Small intestine (tissue), 7 donors: ENCODE data around the gene KLC1. TPM values are rescaled to one million over a fixed set of nuclear protein-coding genes. Genes with fewer than 3 reads are reported as not detected.

Experiments used
- DNase-seq, 2 donors: peaks; one replicate each; pipeline versions ENCODE4 v3.0.0 to v3.0.0-alpha.2; 2013
- FAIRE-seq: peaks from 2 replicates; lab custom pipeline; 2012; peaks lifted over from hg19 to GRCh38; lab: Jason Lieb, UNC
- H3K27ac ChIP-seq, 3 donors: one replicate each; pipeline ENCODE4 v1.5.1; 2013; ENCODE audit warnings: low read length in 2 of 3, mild to moderate bottlenecking in 2 of 3, control low read depth in 1 of 3, inconsistent platforms in 1 of 3, low read depth in 1 of 3, moderate library complexity in 1 of 3
- H3K27me3 ChIP-seq, 3 donors: one replicate each; pipeline ENCODE4 v1.6.1; 2013; ENCODE audit warnings: low read length in 3 of 3, inconsistent platforms in 1 of 3; ENCODE audit not compliant: control insufficient read depth in 3 of 3, insufficient read depth in 3 of 3
- H3K36me3 ChIP-seq, 3 donors: one replicate each; pipeline ENCODE4 v1.6.1; 2013; ENCODE audit warnings: low read length in 3 of 3, inconsistent platforms in 1 of 3, low read depth in 1 of 3, mild to moderate bottlenecking in 1 of 3, moderate library complexity in 1 of 3; ENCODE audit not compliant: control insufficient read depth in 3 of 3, insufficient read depth in 2 of 3
- H3K4me1 ChIP-seq, 3 donors: one replicate each; pipeline ENCODE4 v1.6.1; 2013; ENCODE audit warnings: low read length in 2 of 3, inconsistent platforms in 1 of 3, low read depth in 1 of 3, mild to moderate bottlenecking in 1 of 3, moderate library complexity in 1 of 3; ENCODE audit not compliant: control insufficient read depth in 3 of 3, insufficient read depth in 2 of 3
- H3K4me3 ChIP-seq, 3 donors: one replicate each; pipeline ENCODE4 v1.5.1; 2013; ENCODE audit warnings: low read length in 3 of 3, control low read depth in 1 of 3, inconsistent platforms in 1 of 3, low read depth in 1 of 3, mild to moderate bottlenecking in 1 of 3, moderate library complexity in 1 of 3
- H3K9me3 ChIP-seq, 2 donors: one replicate each; pipeline ENCODE4 v1.6.1; 2013; ENCODE audit warnings: low read depth in 1 of 2, low read length in 1 of 2; ENCODE audit not compliant: control insufficient read depth in 2 of 2, insufficient read depth in 1 of 2
- WGBS, 3 donors: extraction: QIAGEN DNeasy Blood & Tissue Kit; methylation state at CpG; one replicate each; pipeline ENCODE4 v1.1.7; 2013; 5-methylcytosine and 5-hydroxymethylcytosine counted together
- polyA plus RNA-seq, 4 donors: library from polyadenylated mRNA; stranded (reverse) in 3 of 4; unstranded in 1 of 4; fragments of 200-250 nt in 3 of 4; fragments of 120-200 nt in 1 of 4; gene quantifications; one replicate each; pipeline versions ENCODE4 v1.2.1 to v1.2.3, GENCODE V29; 2013
- donor health status: healthy with polysubstance abuse.
- donor health status: control.
- donor health status: control.
- donor health status: Bipolar disorder and iron deficiency.
- donor health status: healthy.

Gene KLC1
- polyA plus RNA-seq, 4 donors: 45.9 to 74.4 (median 67.4) TPM

DNA sequence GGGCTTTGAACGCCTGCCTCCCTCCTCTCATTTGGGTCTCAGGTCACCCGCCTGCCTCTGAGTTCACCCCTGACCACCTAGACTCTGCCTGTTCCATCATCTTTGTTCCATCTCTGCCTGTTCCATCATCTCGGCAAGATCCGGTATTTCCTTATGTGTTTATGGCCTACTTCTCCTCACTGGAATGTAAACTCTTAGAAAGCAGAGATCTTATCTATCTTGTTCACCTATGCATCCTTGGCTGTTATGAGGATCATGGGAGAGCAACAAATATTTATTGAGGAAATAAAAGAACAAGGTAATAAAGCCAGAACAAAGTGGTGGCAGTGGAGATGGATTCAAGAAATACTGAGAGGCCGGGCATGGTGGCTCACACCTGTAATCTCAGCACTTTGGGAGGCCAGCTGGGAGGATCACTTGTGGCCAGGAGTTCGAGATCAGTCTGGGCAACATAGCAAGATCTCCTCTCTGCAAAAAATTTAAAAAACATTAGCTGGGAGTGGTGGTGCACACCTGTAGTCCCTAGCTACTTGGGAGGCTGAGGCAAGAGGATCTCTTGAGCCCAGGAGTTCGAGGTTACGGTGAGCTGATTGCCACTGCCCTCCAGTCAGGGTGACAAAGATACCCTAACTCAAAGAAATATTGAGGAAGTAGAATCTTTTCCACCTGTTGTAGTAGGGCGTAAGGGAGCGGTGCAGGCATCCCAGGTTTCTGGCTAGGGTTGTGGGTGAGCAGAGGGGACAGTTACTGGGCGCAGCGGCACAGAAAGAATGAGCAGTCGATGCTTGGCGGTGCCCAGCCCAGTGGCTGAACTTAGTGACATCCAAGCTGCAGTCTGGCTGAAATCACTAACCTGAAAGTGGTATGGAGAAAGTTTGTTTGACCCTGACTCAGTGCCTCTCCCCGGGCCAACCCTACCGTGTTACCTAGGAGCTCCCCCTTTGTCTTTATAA, 1.7 kb upstream of the KLC1 start:
- H3K4me1 ChIP-seq: peaks cover 2 to 10% (median 3%) of the 10 kb centered on the region in 3 donors
- H3K4me3 ChIP-seq: no peak overlapping the region
- H3K27me3 ChIP-seq: no peaks in the 10 kb centered on the region
- FAIRE-seq (no peak), DNase-seq (peak; percentile 33 to 76)
- H3K36me3 ChIP-seq: peaks cover 0 to 13% (median 0%) of the 10 kb centered on the region in 3 donors
- 73 to 87% (median 79%) methylated on average over 16 of the region's 16 CpGs for WGBS, 3 donors
- H3K9me3 ChIP-seq: no peaks in the 10 kb centered on the region
- H3K27ac ChIP-seq: peak overlapping the region in 2 of 3 donors; percentile 89 to 98

DNA sequence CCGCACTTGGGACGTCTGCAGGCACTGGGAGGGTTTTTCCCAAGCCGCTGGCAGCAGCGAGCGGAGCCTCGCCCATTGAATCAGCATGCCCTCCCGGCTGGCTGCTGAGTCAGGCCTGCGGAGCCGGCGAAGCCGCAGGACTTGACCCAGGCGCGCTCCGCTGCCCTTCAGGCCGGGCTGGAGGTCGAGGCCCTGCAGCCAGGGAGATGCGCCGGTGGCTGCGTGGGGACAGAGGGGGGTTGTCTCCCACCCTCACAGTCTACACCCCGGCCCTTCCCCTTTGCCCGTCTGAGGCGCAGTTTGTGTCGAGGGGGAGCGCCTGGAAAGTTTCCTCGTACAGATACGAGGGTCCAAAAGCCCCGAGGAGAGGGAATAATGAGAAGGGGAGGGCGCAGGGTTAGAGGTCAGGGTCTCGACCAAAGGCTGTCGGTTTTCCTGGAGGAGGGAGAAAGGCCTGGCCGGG, 759 bp upstream of the KLC1 start:
- Histone ChIP-seq H3K4me1 (peaks cover 2 to 10% (median 3%) of the 10 kb centered on the region in 3 donors), H3K9me3 (no peaks in the 10 kb centered on the region), H3K27ac (peak overlapping the region; percentile 86 to 98 (median 89)), H3K36me3 (peaks cover 0 to 20% (median 0%) of the 10 kb centered on the region in 3 donors), H3K4me3 (peak overlapping the region; percentile 85 to 98 (median 87)), H3K27me3 (no peaks in the 10 kb centered on the region)
- FAIRE-seq (no peak), DNase-seq (peak; percentile 82 to 86)
- 4 to 10% (median 7%) methylated on average over 31 of the region's 31 CpGs for WGBS, 3 donors

DNA sequence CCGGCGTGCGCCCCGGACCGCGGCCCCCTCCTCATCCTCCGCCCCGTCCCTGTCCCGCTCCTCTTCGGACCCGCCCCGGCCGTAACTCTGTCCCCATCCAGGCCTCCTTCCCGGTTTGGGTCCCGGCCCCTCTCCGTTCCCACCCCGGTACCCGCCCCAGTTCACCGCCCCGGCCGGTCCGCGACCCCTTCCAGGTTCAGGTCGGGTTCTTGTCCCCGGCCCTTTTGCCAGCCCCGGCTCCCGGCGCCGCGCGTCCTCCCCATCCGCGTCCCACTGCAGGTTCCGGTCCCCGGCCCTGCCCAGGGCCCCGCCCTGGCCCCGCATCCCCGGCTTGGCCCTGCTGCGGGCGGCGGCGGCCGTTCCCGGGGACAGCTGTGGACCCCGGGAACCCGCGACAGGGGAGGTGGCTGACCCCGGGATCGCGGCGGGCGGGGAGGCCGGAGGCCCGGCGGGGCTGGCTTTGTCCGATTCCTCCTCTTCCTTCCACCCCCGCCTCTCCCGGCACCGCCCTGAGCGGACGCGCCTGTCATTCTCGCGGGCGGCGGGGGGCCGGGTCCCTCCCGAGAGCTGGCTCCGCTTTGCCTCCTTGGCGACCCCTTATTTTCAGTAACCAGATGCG, 601 bp downstream of the KLC1 start:
- WGBS, 3 donors: 1 to 2% (median 2%) methylated on average over 34 to 71 of the region's 71 CpGs
- peak; percentile 46 to 75 for DNase-seq
- no peak for FAIRE-seq
- H3K4me1 ChIP-seq: peaks cover 2 to 10% (median 3%) of the 10 kb centered on the region in 3 donors
- peaks cover 0 to 21% (median 0%) of the 10 kb centered on the region in 3 donors for H3K36me3 ChIP-seq
- peak overlapping the region; percentile 86 to 98 (median 89) for H3K27ac ChIP-seq
- no peaks in the 10 kb centered on the region for H3K9me3 ChIP-seq
- H3K4me3 ChIP-seq: peak overlapping the region; percentile 85 to 98 (median 87)
- no peaks in the 10 kb centered on the region for H3K27me3 ChIP-seq

GRCh38 chr14:103630364-103631108, 1.5 kb downstream of the KLC1 start:
- FAIRE-seq (no peak), DNase-seq (no peak)
- Histone ChIP-seq H3K9me3 (no peaks in the 10 kb centered on the region), H3K27ac (no peak overlapping the region), H3K4me1 (peaks cover 0 to 10% (median 2%) of the 10 kb centered on the region in 3 donors), H3K36me3 (peaks cover 0 to 24% (median 0%) of the 10 kb centered on the region in 3 donors), H3K27me3 (no peaks in the 10 kb centered on the region), H3K4me3 (peak overlapping the region in 1 of 3 donors; percentile 87)
- 13 to 31% (median 26%) methylated on average over 5 of the region's 5 CpGs for WGBS, 3 donors

- 50 to 70% (median 68%) methylated on average over 1 of the region's 1 CpG for WGBS, 3 donors
- no peak overlapping the region for H3K27ac ChIP-seq
- FAIRE-seq: no peak
- DNase-seq: no peak
- H3K4me3 ChIP-seq: no peak overlapping the region
- peaks cover 0 to 27% (median 0%) of the 10 kb centered on the region in 3 donors for H3K36me3 ChIP-seq
- no peaks in the 10 kb centered on the region for H3K9me3 ChIP-seq
- H3K27me3 ChIP-seq: no peaks in the 10 kb centered on the region
- H3K4me1 ChIP-seq: peaks cover 0 to 1% (median 0%) of the 10 kb centered on the region in 3 donors
Measured at GRCh38 chr14:103633391-103633790, 4.4 kb downstream of the KLC1 start.

DNA sequence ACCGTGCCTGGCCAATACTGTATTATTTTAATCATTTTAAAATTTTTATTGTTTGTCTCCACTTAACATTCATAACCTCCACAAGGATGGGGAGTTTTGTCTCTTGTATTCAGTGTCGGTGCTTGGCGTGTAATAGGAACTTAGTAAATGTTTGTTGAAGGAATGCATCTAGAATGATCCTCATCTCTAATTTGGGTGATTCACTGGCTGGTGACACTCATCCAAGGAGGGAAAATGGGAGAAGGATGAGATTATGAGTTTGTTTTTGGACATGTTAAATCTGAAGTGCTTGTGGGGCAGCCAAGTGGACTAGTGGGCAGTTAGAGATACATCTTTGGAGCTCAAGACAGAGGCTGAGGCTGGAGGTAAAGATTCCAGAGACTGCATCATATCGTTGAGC, 5.1 kb downstream of the KLC1 start:
- Histone ChIP-seq H3K27me3 (no peaks in the 10 kb centered on the region), H3K9me3 (no peaks in the 10 kb centered on the region), H3K27ac (no peak overlapping the region), H3K4me3 (no peak overlapping the region), H3K4me1 (peaks cover 0 to 2% (median 0%) of the 10 kb centered on the region in 3 donors), H3K36me3 (peaks cover 0 to 27% (median 0%) of the 10 kb centered on the region in 3 donors)
- FAIRE-seq (no peak), DNase-seq (no peak)
- 69 to 87% (median 74%) methylated on average over 4 of the region's 4 CpGs for WGBS, 3 donors

DNA sequence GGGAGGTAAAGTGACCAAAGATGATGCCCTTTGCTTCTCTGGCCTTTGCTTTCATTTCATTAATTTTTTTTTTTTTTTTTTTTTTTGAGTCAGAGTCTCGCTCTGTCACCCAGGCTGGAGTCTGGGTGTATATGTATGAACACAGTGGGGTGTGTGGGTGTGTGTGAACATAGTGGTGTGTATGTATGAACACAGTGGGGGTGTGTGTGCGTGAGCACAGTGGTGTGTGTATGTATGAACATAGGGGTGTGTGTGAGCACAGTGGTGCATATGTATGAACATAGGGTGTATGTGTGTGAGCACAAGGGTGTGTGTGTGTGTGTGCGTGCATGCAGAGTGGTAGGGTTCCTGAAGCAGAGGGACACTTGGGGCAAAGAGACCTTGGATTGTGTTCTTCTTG, 9.6 kb downstream of the KLC1 start:
- FAIRE-seq (no peak), DNase-seq (no peak)
- WGBS, 3 donors: 90 to 94% (median 93%) methylated on average over 3 of the region's 3 CpGs
- Histone ChIP-seq H3K36me3 (peaks cover 0 to 14% (median 0%) of the 10 kb centered on the region in 3 donors), H3K4me1 (peaks cover 0 to 2% (median 0%) of the 10 kb centered on the region in 3 donors), H3K27me3 (no peaks in the 10 kb centered on the region), H3K4me3 (no peak overlapping the region), H3K27ac (no peak overlapping the region), H3K9me3 (no peaks in the 10 kb centered on the region)
